Stimulated activated CD8-positive, alpha-beta memory T cell treated with anti-CD3 and anti-CD28 coated beads, Interleukin-2, amount 100 ng/mL, for 48 hours (primary cell): ENCODE results near the gene STK32B.

Experiments
- DNase-seq, 2 donors: peaks; one replicate each; pipeline ENCODE4 v3.0.0-alpha.2; 2020; ENCODE audit warnings: low read depth in 2 of 2

STK32B gene

GRCh38 chr4:5469151-5469775 lies 418.0 kb downstream of the STK32B start:
- no peak for DNase-seq

DNA sequence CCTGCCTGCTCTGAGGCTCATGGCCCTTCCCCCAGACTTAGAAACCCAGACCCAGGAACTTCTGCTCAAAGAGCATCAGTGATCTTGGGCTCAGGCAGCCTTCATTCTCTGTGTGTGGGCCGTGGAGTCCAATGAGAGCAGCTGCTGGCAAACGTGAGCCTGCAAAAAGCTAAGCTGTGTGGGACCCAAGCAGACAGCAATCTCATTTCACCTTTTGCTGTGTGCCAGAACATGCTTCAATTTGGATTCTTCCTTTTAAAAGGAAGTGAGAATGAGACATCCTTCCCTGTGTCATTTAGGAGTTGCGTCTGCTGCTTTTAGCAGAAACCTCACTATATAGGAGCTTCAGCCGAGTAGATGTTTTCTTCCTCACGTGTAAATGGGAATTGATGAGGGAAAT lies 418.6 kb downstream of the STK32B start:
- DNase-seq, result no peak

GRCh38 chr4:5470318-5471198 lies 419.3 kb downstream of the STK32B start:
- DNase-seq, result no peak

- DNase-seq, result no peak
Observed at GRCh38 chr4:5471206-5471605, 419.9 kb downstream of the STK32B start.

DNA sequence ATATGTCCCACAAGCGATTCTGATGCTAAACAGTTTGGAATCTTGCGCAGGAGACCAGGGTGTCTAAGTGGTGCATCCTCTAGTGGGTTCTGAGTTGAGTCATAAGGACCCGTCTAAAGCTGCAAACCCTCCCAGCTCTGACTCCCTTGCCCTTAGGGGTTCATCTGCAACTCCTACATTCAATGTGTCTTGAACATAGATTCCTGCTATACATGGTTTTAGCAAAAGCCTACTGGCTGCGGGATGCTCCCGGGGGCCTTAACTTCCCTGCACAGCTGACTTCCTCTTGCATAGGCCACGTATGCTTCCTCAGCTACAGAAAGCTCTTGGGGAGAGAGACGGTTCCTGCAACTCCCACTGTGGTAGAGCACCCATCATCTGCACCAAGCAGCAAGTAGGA lies 420.4 kb downstream of the STK32B start:
- DNase-seq, result no peak

DNA sequence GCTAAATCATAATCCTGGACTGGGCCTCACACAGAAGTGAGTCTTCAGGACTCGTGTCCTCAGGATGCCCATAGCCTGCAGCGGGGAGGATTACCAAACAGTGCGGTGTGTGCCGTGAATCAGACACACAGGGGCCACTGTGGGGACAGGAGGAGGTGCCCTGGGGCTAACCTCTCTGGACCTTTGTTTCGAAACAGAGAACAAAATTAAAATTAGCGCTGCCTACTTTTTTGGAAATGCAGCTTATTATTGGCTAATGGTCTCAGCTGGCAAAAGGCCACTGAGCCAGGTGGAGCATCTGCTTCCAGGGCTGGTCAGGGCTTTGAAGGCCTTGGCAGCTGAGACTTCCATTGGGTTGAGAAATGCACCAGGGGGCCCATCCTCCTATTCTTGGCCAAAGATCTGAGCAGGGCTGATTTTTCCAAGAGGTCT lies 420.9 kb downstream of the STK32B start:
- no peak for DNase-seq

- DNase-seq, result no peak
Observed at GRCh38 chr4:5473125-5473524, 421.8 kb downstream of the STK32B start.

- no peak for DNase-seq
Observed at GRCh38 chr4:5474756-5475155, 423.5 kb downstream of the STK32B start.

GRCh38 chr4:5477613-5478012 lies 426.3 kb downstream of the STK32B start:
- DNase-seq, result no peak

DNA sequence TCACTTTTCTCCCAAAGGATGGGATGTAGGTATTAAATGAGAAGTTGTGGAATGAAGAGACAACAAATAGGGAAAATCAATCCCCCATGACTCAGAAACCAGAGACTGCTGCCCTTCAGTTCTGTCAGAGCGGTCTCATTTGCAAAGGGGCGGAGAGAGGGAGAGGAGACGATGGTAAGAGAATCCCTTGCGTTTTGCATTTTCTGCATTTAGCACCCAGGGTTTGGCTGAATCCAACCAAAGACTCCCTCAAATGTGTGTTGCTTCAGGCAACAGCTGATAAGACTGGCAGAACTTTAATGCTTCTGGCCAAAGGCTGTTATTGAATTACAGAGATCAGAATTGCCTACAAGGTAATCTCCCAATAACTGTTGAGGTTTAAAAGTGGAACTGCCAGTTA lies 426.9 kb downstream of the STK32B start:
- DNase-seq, result no peak

DNA sequence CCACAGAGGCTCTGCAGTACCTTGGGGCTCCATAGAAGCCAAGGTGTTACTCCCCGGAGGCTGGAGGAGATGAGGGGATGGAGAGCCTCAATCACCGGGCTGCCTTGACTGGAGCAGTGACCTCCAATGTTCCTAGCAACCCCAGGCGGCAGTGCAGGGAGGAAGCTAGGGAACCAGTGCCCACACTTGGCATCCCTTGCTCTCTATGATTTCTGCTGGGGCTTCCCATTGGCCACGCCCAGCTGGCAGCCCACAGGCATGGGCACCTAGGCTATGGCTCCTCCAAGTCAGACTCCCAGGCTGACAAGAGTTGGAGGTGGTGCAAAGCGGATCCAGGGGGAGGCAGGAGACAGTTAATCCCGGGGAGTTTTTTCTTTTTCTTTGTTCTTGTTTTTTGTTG lies 427.4 kb downstream of the STK32B start:
- no peak for DNase-seq

- DNase-seq, result no peak
Observed at GRCh38 chr4:5479518-5480060, 428.3 kb downstream of the STK32B start.

GRCh38 chr4:5488413-5488812 lies 437.1 kb downstream of the STK32B start:
- DNase-seq, result no peak

- no peak for DNase-seq
Observed at GRCh38 chr4:5489260-5489659, 438.0 kb downstream of the STK32B start.

DNA sequence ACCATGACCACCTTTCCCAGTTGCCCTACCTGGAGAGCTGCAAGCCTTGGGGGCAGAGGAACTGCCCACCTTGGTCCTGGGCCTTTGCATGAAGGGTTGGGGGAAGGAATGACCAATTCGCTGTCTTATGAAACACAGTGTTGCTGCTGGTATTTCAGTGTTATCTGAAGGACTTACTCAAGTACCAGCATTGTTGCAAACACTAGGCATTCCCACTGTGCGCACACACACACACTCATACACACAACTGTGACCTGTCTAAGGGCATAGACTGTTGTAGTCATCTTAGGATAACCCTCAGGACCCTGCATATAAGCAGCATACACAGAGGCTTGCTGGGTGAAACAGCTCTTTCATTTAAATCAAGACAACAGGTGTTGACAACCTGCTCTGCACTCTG lies 446.2 kb downstream of the STK32B start:
- DNase-seq, result no peak

DNA sequence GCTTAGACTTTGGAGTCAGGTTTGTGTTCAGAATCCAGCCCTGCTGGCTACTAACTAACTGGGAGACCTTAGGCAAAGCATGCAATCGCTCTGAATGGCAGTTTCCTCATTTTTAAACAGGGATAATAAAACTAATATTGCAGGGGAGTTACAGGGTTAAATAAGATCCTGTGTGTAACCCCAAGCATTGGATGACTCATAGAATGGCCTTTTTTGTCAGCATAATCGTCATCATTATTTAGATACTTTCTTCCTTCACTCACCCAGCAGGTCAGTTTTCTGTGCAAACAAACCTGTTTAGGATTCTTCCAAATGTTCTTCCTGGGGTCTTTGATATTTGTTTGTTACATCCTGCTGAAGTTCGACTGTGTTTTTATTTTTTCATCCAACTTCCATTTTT lies 448.9 kb downstream of the STK32B start:
- DNase-seq, result no peak

DNA sequence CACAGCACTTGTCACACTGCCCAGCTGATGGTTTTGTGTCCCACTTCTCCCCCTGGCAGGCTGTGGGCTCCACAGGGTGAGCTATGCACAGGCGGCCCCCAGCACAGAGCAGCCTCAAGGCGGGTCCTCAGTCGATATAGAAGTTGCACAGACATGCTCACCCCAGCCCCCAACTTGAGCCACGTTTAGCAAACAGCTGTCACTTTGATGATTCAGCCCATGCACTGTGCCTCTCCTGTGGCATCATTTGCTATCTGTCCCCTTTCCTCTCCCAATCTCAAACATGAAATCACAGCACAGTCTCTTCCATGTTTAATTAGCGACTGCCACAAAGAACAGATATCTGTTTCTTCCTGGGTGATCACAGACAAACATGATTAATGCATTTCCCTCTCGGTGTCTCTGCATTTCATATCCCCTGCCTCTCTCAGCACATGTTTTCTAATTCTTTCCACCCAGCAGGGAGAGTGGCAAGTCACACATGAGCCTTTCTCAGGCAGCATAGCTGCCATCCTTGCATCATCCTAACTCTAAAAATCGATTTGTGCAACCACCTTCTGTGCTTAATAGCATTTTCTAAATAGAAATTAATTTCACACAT lies 452.2 kb downstream of the STK32B start:
- DNase-seq, result no peak

DNA sequence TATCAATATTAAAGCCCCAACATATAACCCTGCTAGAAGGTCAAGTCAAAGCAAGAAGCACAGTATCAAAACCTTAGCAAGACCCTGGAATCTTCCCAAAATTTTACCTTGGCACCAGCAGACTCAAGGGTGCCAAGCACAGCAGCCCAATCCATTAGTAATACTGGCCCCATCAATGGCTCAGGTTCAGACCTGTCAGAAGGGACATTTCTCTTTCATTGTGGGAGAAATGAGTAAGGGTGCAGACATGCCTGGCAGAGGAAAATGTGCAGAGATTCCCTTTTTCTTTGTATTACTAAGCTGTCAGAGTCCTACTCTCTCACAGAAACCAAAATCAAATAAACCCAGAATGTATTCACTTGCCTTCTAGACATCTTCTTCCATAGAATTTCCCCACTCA lies 453.2 kb downstream of the STK32B start:
- no peak for DNase-seq

GRCh38 chr4:5510504-5510903 lies 459.2 kb downstream of the STK32B start:
- DNase-seq, result no peak

DNA sequence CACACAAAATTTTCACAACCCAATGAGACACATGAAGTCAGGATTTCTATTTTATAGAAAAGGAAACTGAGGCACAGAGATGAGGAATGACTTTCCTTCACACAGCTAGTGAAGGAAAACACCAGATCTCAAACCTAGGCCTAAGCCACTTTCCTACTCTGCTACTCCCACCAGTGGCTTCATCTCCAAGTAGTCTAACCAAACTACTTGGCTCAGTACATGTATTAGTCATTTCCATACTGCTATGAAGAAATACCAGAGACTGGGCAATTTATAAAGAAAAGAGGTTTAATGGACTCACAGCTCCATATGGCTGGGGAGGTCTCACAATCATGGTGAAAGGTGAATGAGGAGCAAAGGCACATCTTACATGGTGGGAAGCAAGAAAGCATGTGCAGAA lies 460.5 kb downstream of the STK32B start:
- no peak for DNase-seq

DNA sequence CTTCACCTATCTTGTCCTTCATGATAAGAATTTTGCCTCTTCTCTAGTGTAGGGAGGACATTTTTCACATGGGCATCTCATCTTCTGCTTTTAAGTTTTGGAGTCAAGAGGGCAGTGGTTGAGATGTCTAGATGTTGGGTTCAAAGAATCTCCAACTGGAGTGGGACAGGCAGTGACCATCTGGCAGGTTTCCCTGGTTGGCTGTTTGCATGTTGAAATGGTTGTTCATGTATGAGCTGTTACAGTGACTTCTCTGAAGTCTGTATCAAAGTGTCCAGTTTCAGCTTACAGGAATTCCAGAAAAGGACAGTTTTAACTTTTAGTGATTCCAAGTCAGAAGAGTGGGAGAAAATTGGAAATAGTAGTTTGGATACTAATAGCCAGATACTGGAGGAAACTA lies 464.4 kb downstream of the STK32B start:
- no peak for DNase-seq

- no peak for DNase-seq
Observed at GRCh38 chr4:5517372-5517771, 466.1 kb downstream of the STK32B start.
